HG03432 (cell line): ENCODE data around the gene RNF224.
A peak's percentile ranks its signal among the peaks of the same experiment; 100 is the strongest.
"Not testable (repeated sequence)": the region's sequence is repeated elsewhere in the genome, so short reads cannot be mapped to it uniquely, and the experiment has no call there.

ENCODE experiments used
- ATAC-seq: cut with Tn5 transposase; IDR thresholded peaks from one replicate; pipeline ENCODE4 v1.9.1; 2021; ENCODE audit warnings: mild to moderate bottlenecking, moderate library complexity; ENCODE audit not compliant: unreplicated experiment

RNF224 gene

DNA sequence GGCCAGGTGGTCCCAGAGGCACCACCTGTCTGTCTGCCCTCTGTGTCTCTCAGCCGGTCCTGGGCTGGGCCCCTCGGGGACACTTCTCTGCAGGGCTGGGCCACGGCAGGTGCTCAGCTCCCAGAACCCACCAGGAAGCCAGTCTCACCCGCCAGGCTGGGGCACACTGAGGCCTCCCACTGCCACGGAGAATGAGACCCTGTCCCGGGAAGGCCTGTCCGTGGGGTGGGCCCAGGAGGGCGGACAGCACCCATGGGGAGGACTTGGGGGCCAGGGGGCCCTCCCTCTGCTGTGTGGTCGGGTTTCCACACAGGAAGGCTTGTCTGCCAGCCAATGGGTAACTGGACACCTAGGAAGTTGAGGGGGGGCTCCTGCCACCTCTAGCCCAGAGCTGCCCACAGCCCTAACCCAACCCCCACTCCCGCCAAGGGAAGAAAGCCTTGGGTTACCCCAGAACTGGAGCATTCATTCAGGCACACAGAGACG lies 9.7 kb downstream of the RNF224 start:
- no peak for ATAC-seq

GRCh38 chr9:137237759-137238726 lies 10.7 kb downstream of the RNF224 start:
- no peak for ATAC-seq

- not testable (repeated sequence) for ATAC-seq
Observed at GRCh38 chr9:137239541-137240200, 12.4 kb downstream of the RNF224 start.

GRCh38 chr9:137240318-137240840 lies 13.1 kb downstream of the RNF224 start:
- ATAC-seq: peak; percentile 28

- ATAC-seq: peak; percentile 61
Observed at GRCh38 chr9:137240841-137241489, 13.7 kb downstream of the RNF224 start, which contains the start of gene TUBB4B. Gene TUBB4B (plus strand): TSS chr9:137241287. CDS start chr9:137241361, 74 bp downstream.

GRCh38 chr9:137241490-137242268 lies 14.4 kb downstream of the RNF224 start:
- peak; percentile 7 for ATAC-seq

- no peak for ATAC-seq
Observed at GRCh38 chr9:137242269-137243203, 15.2 kb downstream of the RNF224 start.

GRCh38 chr9:137243266-137243625 lies 15.9 kb downstream of the RNF224 start:
- not testable (repeated sequence) for ATAC-seq

- no peak for ATAC-seq
Observed at GRCh38 chr9:137243626-137244485, 16.6 kb downstream of the RNF224 start.

GRCh38 chr9:137244486-137245449 lies 17.5 kb downstream of the RNF224 start:
- no peak for ATAC-seq

DNA sequence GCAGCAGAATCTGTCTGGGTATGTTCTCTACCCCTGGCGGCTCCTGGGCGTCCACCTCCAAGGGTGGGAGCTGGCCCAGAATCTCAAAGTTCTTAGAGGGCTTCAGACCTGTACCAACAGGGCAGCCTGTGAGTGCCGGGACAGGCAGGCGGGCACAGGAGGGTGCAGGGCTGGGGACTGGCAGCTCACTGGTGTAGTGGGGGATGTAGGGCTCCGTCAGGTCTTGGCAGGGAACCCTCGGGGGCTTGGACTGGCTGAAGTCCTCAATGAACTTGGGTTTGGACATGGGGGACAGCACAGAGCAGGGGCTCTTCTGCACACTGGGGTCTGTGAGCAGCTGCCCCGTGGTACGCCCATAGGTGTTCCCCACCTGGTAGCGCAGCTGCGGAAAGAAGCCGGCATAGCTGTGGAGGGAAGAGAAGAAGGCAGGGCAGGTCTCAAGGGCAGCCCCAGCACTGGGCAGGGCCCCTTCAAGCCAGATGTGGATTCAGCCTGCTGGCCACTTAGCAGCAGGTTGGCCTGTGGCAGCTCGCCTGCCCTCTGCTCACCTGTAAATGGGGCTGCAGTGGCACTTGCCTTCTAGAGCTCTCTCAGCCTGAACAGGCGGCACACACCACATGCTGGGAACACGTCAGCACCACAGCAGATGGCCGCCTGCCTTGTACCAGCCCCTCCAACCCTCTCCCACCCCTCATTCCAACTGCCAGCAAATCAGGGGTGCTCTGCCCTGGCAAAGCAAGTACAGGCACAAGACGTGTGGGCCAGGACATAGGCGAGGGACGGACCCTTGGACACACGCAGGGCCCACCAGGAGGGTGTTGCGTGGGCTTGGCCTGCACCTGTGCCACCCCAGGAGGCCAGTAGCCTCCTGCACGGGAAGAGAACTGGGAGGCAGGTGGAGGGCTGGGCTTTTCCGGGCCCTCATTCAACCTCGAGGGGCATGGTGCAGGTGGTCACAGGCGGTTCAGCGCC lies 18.4 kb downstream of the RNF224 start:
- ATAC-seq: no peak

DNA sequence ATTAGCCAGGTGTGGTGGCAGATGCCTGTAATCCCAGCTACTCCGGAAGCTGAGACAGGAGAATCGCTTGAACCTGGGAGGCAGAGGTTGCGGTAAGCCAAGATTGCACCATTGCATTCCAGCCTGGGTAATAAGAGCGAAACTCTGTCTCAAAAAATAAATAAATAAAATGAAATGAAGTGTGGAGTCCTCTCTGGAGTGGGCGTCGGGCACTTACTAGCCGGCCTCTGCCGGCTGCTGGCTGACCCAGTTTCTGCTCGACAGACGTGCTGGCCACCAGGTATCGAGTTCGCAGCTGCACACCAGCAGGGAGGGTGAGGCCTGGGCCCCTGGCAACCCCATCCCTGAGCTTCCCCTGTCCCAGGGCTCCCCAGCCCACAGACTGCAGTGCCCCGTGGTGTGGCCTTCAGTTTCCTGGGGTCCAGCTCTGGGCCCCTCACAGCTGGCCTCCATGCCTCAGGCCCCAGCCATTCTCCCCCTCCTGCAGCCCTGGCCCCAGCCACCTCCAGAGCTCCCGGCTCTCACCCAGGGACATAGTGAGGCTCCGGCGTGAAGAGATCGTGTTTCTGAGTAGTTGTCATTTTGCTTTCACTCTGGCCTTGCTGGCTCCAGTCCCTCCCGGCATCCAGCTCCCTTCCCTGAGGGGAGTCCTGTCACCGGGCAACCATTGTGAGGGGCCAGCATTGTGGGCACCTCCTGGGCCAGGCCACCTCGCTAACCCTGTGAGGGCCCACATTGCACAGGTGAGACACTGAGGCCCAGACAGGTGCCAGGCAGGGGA lies 20.0 kb downstream of the RNF224 start:
- no peak for ATAC-seq

- ATAC-seq: no peak
Observed at GRCh38 chr9:137247916-137248175, 20.5 kb downstream of the RNF224 start.

DNA sequence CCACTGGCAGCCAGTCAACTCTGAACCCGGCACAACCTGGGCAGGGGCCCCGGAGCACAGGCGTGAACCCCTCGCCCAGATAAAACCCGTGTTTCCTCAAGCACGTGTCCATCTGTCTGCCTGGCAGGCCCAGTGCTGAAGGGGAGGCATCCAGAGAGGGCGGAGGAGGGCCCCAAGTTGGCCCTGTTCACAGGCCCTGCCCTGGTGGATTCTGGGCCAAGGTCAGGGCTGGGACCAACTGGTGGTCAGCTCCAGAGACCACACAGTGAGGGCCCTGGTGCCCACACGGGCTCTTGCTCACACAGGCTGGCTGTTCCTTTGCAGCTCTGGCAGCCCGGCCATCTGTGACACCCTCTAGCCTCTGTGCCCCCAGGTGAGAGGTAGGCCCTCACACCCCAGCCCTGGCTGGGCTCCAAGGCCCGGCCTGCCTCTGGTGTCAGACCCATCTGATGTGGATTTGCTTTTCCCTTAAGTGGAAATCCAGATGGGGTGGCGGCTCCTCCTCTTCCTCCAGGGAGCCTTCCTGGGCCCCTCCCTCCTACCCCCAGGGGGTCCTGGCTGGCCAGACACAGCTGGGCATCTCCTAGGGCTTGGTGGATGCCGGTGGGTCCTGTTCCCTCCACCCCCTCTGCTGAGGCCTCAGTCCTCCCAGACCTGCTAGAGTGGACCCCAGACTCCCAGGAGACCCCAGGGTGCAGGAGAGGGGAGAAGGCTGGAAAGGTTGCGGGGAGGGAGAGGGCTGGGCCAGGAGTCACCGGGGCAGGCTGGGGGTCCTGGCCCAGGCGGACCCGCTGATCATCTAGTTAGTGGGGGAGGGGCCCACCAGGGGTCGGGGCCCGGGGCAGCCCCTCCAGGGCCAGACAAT lies 23.3 kb downstream of the RNF224 start:
- no peak for ATAC-seq

DNA sequence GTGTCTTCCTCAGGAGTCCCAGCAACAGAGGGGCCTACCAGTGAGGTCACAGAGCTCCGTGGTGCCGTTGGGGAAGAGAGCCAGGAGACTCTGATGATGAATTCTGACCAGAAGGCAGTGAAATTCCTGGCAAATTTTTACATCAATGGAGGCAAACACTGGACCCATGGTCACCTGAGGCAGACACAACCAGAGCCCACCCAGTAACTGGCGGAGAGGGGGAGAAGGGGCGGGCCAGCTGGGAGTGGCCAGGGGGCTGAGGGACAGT lies 23.8 kb downstream of the RNF224 start, which contains the start of gene STPG3:
Gene STPG3, plus strand, starts transcription at position 93 of the 268 bp plus-strand sequence. Its CDS starts 1 bp downstream, at position 94.
- ATAC-seq: no peak
